HepG2 (cell line): ENCODE data around the gene VPS25. TPM values are rescaled to one million over a fixed set of nuclear protein-coding genes. Genes with fewer than 3 reads are reported as not detected.

Source experiments
- AKNA ChIP-seq: sonication (generic); formaldehyde crosslinking; IDR thresholded peaks from 2 replicates; pipeline ENCODE4 v1.4.0; 2020; ENCODE audit warnings: missing genetic modification reagents, borderline replicate concordance
- BORCS8-MEF2B ChIP-seq: sonication (generic); formaldehyde crosslinking; IDR thresholded peaks from 2 replicates; pipeline ENCODE4 v1.8.0; 2022; ENCODE audit warnings: mild to moderate bottlenecking, missing genetic modification reagents
- BRCA1 ChIP-seq: sonication (generic); formaldehyde crosslinking; IDR thresholded peaks from 2 replicates; pipeline ENCODE4 v1.4.0; 2020; ENCODE audit warnings: missing genetic modification reagents
- GMEB1 ChIP-seq: sonication (generic); formaldehyde crosslinking; IDR thresholded peaks from 2 replicates; pipeline ENCODE4 v1.5.1; 2020; ENCODE audit warnings: missing genetic modification reagents, mild to moderate bottlenecking, borderline replicate concordance
- IRF1 ChIP-seq: sonication (generic); formaldehyde crosslinking; IDR thresholded peaks from 2 replicates; pipeline ENCODE4 v1.4.0; 2020; ENCODE audit warnings: low read depth, mild to moderate bottlenecking, missing genetic modification reagents
- KDM6A ChIP-seq: IDR thresholded peaks from 2 replicates; pipeline ENCODE4 v1.6.1; 2016; ENCODE audit warnings: low read depth
- MATR3 ChIP-seq: sonication (generic); formaldehyde crosslinking; IDR thresholded peaks from 2 replicates; pipeline ENCODE4 v1.4.0; 2020; ENCODE audit warnings: missing genetic modification reagents
- MYC ChIP-seq: sonication (generic); formaldehyde crosslinking; IDR thresholded peaks from 2 replicates; pipeline ENCODE4 v1.9.0; 2021; ENCODE audit warnings: missing genetic modification reagents, borderline replicate concordance
- RAD21 ChIP-seq: fragments of 450-650 bp; formaldehyde crosslinking; IDR thresholded peaks from 2 replicates; pipeline ENCODE4 v1.5.0; 2020; ENCODE audit warnings: mild to moderate bottlenecking
- SAP130 ChIP-seq: IDR thresholded peaks from 2 replicates; pipeline ENCODE4 v1.6.1; 2016; ENCODE audit warnings: low read depth
- USF2 ChIP-seq, 2 experiments: sonication (generic) in 1 of 2; formaldehyde crosslinking in 1 of 2; IDR thresholded peaks; 2 replicates each; pipeline versions ENCODE4 v1.5.1 to v1.6.1; 2011 to 2020; ENCODE audit warnings: borderline replicate concordance in 1 of 2, low read depth in 1 of 2, low read length in 1 of 2, mild to moderate bottlenecking in 1 of 2, missing genetic modification reagents in 1 of 2, moderate library complexity in 1 of 2
- ZNF296 ChIP-seq: sonication (generic); formaldehyde crosslinking; conservative IDR thresholded peaks from 2 replicates; pipeline ENCODE4 v1.5.0; 2020; ENCODE audit warnings: mild to moderate bottlenecking, missing genetic modification reagents
- ZNF547 ChIP-seq: sonication (generic); formaldehyde crosslinking; IDR thresholded peaks from 2 replicates; pipeline ENCODE4 v1.5.1; 2020; ENCODE audit warnings: mild to moderate bottlenecking, missing genetic modification reagents
- ZNF552 ChIP-seq: sonication (generic); formaldehyde crosslinking; IDR thresholded peaks from 2 replicates; pipeline ENCODE4 v1.9.0; 2022; ENCODE audit warnings: missing genetic modification reagents, mild to moderate bottlenecking, borderline replicate concordance
- ZNF597 ChIP-seq: sonication (generic); formaldehyde crosslinking; IDR thresholded peaks from 2 replicates; pipeline ENCODE4 v1.5.0; 2020; ENCODE audit warnings: missing genetic modification reagents
- ZNF746 ChIP-seq: sonication (generic); formaldehyde crosslinking; IDR thresholded peaks from 2 replicates; pipeline ENCODE4 v1.8.0; 2022; ENCODE audit warnings: mild to moderate bottlenecking, missing genetic modification reagents
- ZNF766 ChIP-seq: sonication (generic); formaldehyde crosslinking; IDR thresholded peaks from 2 replicates; pipeline ENCODE4 v1.5.0; 2020; ENCODE audit warnings: missing genetic modification reagents, borderline replicate concordance
- ZNF788 ChIP-seq: sonication (generic); formaldehyde crosslinking; IDR thresholded peaks from 2 replicates; pipeline ENCODE4 v1.5.0; 2020; ENCODE audit warnings: mild to moderate bottlenecking, missing genetic modification reagents, borderline replicate concordance
- polyA plus RNA-seq, 8 experiments: library from polyadenylated mRNA; depleted of rRNA in 3 of 8; stranded (reverse) in 7 of 8; unstranded in 1 of 8; fragments of >200 nt; fragmentation: Illumina TruSeq in 4 of 8; extraction: Trizol in 4 of 8; gene quantifications; 2 replicates each; pipeline versions ENCODE4 v1.2.1 to v1.2.3, GENCODE V29; 2011 to 2016; ENCODE audit warnings: low read depth in 4 of 8, missing spikeins in 1 of 8, mixed read lengths in 1 of 8; ENCODE audit not compliant: insufficient read depth in 1 of 8
- total RNA-seq, 5 experiments: library from RNA; depleted of rRNA; stranded (reverse); fragments of >200 nt; fragmentation: Illumina TruSeq; extraction: Trizol; gene quantifications; 2 replicates each; pipeline ENCODE4 v1.2.3, GENCODE V29; 2016; ENCODE audit warnings: low read depth in 1 of 5

VPS25 gene
- total and polyA plus RNA-seq, 2 of the 13 experiments (the other 11 are each of a cell fraction or from before 2014, with no cell fraction given): 161 to 249 TPM

GRCh38 chr17:42803074-42803883 is 30.0 kb downstream of the VPS25 start (continued):
- no peak for TF ChIP-seq ZNF746 (CRISPR knock-in tag)
- peak; percentile 68; the same call in 1 of the 2 replicates for TF ChIP-seq KDM6A (CRISPR knock-in tag)
- TF ChIP-seq ZNF766: no peak
- TF ChIP-seq MATR3: no peak
- no peak for TF ChIP-seq RAD21
- no peak for TF ChIP-seq ZNF597 (CRISPR knock-in tag)
- no peak for TF ChIP-seq AKNA (CRISPR knock-in tag)
- no peak; the same call in 1 of the 2 replicates for TF ChIP-seq MYC (CRISPR knock-in tag)
- no peak for TF ChIP-seq BRCA1
- TF ChIP-seq ZNF547: no peak
- peak; percentile 26; the same call in 1 of the 2 replicates for TF ChIP-seq ZNF788 (CRISPR knock-in tag)
- no peak for TF ChIP-seq USF2 (IDR thresholded peaks at IDR 0.05; ENCODE audit: low read depth, low read length)
- no peak for TF ChIP-seq USF2 (CRISPR knock-in tag; IDR thresholded peaks at IDR 0.05; ENCODE audit: borderline replicate concordance)
- no peak; the same call in 1 of the 2 replicates for TF ChIP-seq ZNF552 (CRISPR knock-in tag)
- TF ChIP-seq SAP130 (CRISPR knock-in tag): peak; percentile 66
- no peak for TF ChIP-seq ZNF296 (CRISPR knock-in tag)
- TF ChIP-seq GMEB1 (CRISPR knock-in tag): no peak
- TF ChIP-seq BORCS8-MEF2B (CRISPR knock-in tag): no peak
- TF ChIP-seq IRF1 (CRISPR knock-in tag): no peak
